ENCODE data around the gene AQR. TPM values are rescaled to one million over a fixed set of nuclear protein-coding genes. Genes with fewer than 3 reads are reported as not detected.

AQR gene
- total and polyA plus RNA-seq, 2 experiments from 2014 or later = 42.3 to 67.3 TPM

DNA sequence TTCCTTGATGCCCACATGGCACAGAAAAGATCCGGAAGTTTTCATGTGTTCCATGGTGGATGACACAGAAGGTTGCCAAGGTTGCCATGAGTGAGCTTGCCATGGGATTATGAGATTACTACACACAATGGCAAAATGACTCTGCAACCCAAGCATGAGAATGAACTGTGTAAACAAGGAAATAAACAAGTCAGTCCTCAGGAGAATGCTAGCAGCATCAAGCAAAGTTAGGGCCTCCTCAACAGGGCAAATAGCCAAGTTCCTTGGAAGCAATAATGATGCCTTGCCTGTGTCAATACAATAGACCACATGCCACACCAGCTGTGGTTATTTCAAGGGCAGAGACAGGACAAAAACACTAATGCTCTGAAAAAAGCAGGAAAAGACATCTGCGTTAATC lies 41.8 kb downstream of the AQR start:
- H3K36me3 ChIP-seq (ENCODE audit: insufficient read depth) = peaks cover 52% of the 10 kb centered on the region
- H3K4me3 Mint-ChIP-seq = no peak overlapping the region
- no peaks in the 10 kb centered on the region for H3K27me3 Mint-ChIP-seq (ENCODE audit: insufficient read depth, low read depth, poor library complexity)
- H3K4me1 Mint-ChIP-seq = no peaks in the 10 kb centered on the region
- no peak for ATAC-seq
- H3K27me3 ChIP-seq (ENCODE audit: insufficient read depth) = no peaks in the 10 kb centered on the region
- no peak overlapping the region for H3K4me3 ChIP-seq
- TF ChIP-seq POLR2AphosphoS5 (IDR thresholded peaks at IDR 0.05; ENCODE audit: low read depth) (no peak), ZNF331 (CRISPR knock-in tag; IDR thresholded peaks at IDR 0.05; ENCODE audit: low read depth) (no peak), EZH2 (IDR thresholded peaks at IDR 0.05; ENCODE audit: low read depth, unreplicated experiment) (no peak), ETS1 (IDR thresholded peaks at IDR 0.05) (no peak), NANOG (IDR thresholded peaks at IDR 0.05; ENCODE audit: borderline replicate concordance) (no peak)
- TF ChIP-seq, protein P1, sequence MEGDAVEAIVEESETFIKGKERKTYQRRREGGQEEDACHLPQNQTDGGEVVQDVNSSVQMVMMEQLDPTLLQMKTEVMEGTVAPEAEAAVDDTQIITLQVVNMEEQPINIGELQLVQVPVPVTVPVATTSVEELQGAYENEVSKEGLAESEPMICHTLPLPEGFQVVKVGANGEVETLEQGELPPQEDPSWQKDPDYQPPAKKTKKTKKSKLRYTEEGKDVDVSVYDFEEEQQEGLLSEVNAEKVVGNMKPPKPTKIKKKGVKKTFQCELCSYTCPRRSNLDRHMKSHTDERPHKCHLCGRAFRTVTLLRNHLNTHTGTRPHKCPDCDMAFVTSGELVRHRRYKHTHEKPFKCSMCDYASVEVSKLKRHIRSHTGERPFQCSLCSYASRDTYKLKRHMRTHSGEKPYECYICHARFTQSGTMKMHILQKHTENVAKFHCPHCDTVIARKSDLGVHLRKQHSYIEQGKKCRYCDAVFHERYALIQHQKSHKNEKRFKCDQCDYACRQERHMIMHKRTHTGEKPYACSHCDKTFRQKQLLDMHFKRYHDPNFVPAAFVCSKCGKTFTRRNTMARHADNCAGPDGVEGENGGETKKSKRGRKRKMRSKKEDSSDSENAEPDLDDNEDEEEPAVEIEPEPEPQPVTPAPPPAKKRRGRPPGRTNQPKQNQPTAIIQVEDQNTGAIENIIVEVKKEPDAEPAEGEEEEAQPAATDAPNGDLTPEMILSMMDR (conservative IDR thresholded peaks at IDR 0.05; ENCODE audit: low read depth in 2 of 2) = no peak
- H4K20me1 ChIP-seq (replicated peaks; ENCODE audit: insufficient read depth) = peaks cover 6% of the 10 kb centered on the region
- peak; percentile 26 for DNase-seq (ENCODE audit: low spot score)
- H3K4me2 ChIP-seq = no peak overlapping the region
- H3K79me2 ChIP-seq (replicated peaks; ENCODE audit: insufficient read depth) = no peaks in the 10 kb centered on the region
- H3F3A ChIP-seq (replicated peaks; ENCODE audit: low read depth) = no peaks in the 10 kb centered on the region; the same call in 1 of the 2 replicates
- H3K4me1 ChIP-seq (ENCODE audit: insufficient read depth) = no peaks in the 10 kb centered on the region
- H3K36me3 Mint-ChIP-seq (ENCODE audit: low read depth) = peaks cover 87% of the 10 kb centered on the region
- H3K9me2 ChIP-seq (ENCODE audit: insufficient read depth) = no peaks in the 10 kb centered on the region
- H3K27ac Mint-ChIP-seq = no peak overlapping the region
- no peak overlapping the region for H3K27ac ChIP-seq (ENCODE audit: low read depth)
- no peak overlapping the region for H2AFZ ChIP-seq
- H3K9me3 Mint-ChIP-seq = no peaks in the 10 kb centered on the region

- Mint-ChIP-seq H3K36me3 (ENCODE audit: low read depth) (peaks cover 74% of the 10 kb centered on the region), H3K9me3 (no peaks in the 10 kb centered on the region)
- DNase-seq (ENCODE audit: low spot score) = no peak
- TF ChIP-seq STAT1 (IDR thresholded peaks at IDR 0.05; ENCODE audit: unreplicated experiment) (no peak), NANOG (IDR thresholded peaks at IDR 0.05; ENCODE audit: borderline replicate concordance) (no peak), ZNF114 (CRISPR knock-in tag; IDR thresholded peaks at IDR 0.05) (no peak), ZNF331 (CRISPR knock-in tag; IDR thresholded peaks at IDR 0.05; ENCODE audit: low read depth) (no peak), CREB1 (CRISPR knock-in tag; IDR thresholded peaks at IDR 0.05; ENCODE audit: low read depth) (no peak)
- TF ChIP-seq, protein P2, sequence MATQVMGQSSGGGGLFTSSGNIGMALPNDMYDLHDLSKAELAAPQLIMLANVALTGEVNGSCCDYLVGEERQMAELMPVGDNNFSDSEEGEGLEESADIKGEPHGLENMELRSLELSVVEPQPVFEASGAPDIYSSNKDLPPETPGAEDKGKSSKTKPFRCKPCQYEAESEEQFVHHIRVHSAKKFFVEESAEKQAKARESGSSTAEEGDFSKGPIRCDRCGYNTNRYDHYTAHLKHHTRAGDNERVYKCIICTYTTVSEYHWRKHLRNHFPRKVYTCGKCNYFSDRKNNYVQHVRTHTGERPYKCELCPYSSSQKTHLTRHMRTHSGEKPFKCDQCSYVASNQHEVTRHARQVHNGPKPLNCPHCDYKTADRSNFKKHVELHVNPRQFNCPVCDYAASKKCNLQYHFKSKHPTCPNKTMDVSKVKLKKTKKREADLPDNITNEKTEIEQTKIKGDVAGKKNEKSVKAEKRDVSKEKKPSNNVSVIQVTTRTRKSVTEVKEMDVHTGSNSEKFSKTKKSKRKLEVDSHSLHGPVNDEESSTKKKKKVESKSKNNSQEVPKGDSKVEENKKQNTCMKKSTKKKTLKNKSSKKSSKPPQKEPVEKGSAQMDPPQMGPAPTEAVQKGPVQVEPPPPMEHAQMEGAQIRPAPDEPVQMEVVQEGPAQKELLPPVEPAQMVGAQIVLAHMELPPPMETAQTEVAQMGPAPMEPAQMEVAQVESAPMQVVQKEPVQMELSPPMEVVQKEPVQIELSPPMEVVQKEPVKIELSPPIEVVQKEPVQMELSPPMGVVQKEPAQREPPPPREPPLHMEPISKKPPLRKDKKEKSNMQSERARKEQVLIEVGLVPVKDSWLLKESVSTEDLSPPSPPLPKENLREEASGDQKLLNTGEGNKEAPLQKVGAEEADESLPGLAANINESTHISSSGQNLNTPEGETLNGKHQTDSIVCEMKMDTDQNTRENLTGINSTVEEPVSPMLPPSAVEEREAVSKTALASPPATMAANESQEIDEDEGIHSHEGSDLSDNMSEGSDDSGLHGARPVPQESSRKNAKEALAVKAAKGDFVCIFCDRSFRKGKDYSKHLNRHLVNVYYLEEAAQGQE (IDR thresholded peaks at IDR 0.05; ENCODE audit: unreplicated experiment) = no peak
Observed at GRCh38 chr15:34914317-34914716, 55.2 kb downstream of the AQR start.

More at GRCh38 chr15:34914317-34914716, 55.2 kb downstream of the AQR start:
- ATAC-seq = no peak
- H3K27ac ChIP-seq (ENCODE audit: low read depth) = no peak overlapping the region
- H3K4me1 ChIP-seq (ENCODE audit: insufficient read depth) = no peaks in the 10 kb centered on the region
- H3K79me2 ChIP-seq (replicated peaks; ENCODE audit: insufficient read depth) = no peaks in the 10 kb centered on the region
- no peak overlapping the region for H3K27ac Mint-ChIP-seq
- no peaks in the 10 kb centered on the region for H4K20me1 ChIP-seq (replicated peaks; ENCODE audit: insufficient read depth)
- no peaks in the 10 kb centered on the region for H3K27me3 Mint-ChIP-seq (ENCODE audit: insufficient read depth, low read depth, poor library complexity)
- peaks cover 28% of the 10 kb centered on the region; the same call in 1 of the 2 replicates for H3K36me3 ChIP-seq (ENCODE audit: insufficient read depth)
- no peak overlapping the region for H3K4me3 ChIP-seq
- H3K4me2 ChIP-seq = no peak overlapping the region
- H3K4me1 Mint-ChIP-seq = no peaks in the 10 kb centered on the region
- H3K9me2 ChIP-seq (ENCODE audit: insufficient read depth) = no peaks in the 10 kb centered on the region
- H2AFZ ChIP-seq = no peak overlapping the region
- H3K27me3 ChIP-seq (ENCODE audit: insufficient read depth) = no peaks in the 10 kb centered on the region
- no peak overlapping the region for H3K4me3 Mint-ChIP-seq
- H3F3A ChIP-seq (replicated peaks; ENCODE audit: low read depth) = no peaks in the 10 kb centered on the region

All from GM23338 (cell line).